ENCODE results near the gene CLC.
"Not testable (repeated sequence)": the region's sequence is repeated elsewhere in the genome, so short reads cannot be mapped to it uniquely, and the experiment has no call there.

Gene CLC

DNA sequence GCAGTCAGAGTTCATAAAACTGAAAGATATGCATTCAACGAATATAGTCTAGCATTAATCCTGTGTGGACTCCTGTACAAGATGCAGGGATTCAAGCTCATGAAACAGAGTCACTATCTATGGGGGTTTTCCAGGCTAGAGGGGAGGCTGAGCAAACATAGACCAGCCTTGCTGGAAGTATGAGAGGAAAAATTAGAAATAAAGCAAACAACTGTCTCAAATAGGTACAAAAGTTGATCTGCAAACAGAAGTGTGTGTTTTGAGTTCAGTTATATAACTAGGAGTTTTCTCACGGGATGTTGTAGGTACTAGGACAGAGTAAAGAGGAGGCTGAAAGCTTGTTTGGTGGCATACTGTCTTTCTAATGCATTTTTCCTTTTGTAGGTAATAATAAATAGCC lies 42.1 kb downstream of the CLC start:
- no peaks in the 10 kb centered on the region; the same call in 1 of the 2 replicates for H3K27me3 ChIP-seq
- H3K4me3 ChIP-seq (ENCODE audit: low read depth, low read length) = no peak overlapping the region
- no peaks in the 10 kb centered on the region for H3K9me3 ChIP-seq
- no peak for DNase-seq
- no peaks in the 10 kb centered on the region for H3K4me1 ChIP-seq
- no peak for TF ChIP-seq CTCF (IDR thresholded peaks at IDR 0.05; ENCODE audit: low read depth, low read length)
- no peaks in the 10 kb centered on the region for H3K36me3 ChIP-seq

- no peaks in the 10 kb centered on the region for H3K9me3 ChIP-seq
- no peaks in the 10 kb centered on the region for H3K36me3 ChIP-seq
- H3K4me3 ChIP-seq (ENCODE audit: low read depth, low read length) = no peak overlapping the region
- no peaks in the 10 kb centered on the region for H3K4me1 ChIP-seq
- no peaks in the 10 kb centered on the region; the same call in 1 of the 2 replicates for H3K27me3 ChIP-seq
- no peak for DNase-seq
- no peak for TF ChIP-seq CTCF (IDR thresholded peaks at IDR 0.05; ENCODE audit: low read depth, low read length)
Observed at GRCh38 chr19:39692822-39693221, 45.0 kb downstream of the CLC start.

DNA sequence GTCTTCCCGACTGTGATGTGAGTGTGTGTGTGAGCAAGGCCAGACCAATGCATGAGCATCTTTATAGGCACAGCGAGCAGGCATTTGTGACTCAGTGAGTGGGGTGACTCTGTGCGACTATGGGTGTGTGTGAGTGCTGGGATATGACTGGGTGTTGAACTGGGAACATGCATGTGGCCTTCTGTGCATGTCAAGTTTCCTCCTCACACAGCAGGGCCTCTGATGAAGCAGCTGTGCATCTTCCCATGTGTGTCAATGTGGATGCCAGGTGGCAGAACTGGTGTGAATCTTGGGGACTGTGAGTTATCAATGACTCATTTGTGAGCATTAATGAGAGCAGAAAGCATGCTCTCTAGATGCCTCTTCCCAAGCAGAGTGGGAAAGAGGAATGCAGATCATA lies 45.7 kb downstream of the CLC start:
- Histone ChIP-seq H3K4me3 (ENCODE audit: low read depth, low read length) (no peak overlapping the region), H3K36me3 (no peaks in the 10 kb centered on the region), H3K4me1 (no peaks in the 10 kb centered on the region), H3K27me3 (no peaks in the 10 kb centered on the region; the same call in 1 of the 2 replicates), H3K9me3 (no peaks in the 10 kb centered on the region)
- no peak for TF ChIP-seq CTCF (IDR thresholded peaks at IDR 0.05; ENCODE audit: low read depth, low read length)
- no peak for DNase-seq

GRCh38 chr19:39688637-39689036 lies 49.2 kb downstream of the CLC start:
- peaks cover 27% of the 10 kb centered on the region for H3K27me3 ChIP-seq
- DNase-seq; H3K4me1 ChIP-seq; H3K9me3 ChIP-seq; H3K36me3 ChIP-seq; H3K4me3 ChIP-seq (ENCODE audit: low read depth, low read length): not testable (repeated sequence)

DNA sequence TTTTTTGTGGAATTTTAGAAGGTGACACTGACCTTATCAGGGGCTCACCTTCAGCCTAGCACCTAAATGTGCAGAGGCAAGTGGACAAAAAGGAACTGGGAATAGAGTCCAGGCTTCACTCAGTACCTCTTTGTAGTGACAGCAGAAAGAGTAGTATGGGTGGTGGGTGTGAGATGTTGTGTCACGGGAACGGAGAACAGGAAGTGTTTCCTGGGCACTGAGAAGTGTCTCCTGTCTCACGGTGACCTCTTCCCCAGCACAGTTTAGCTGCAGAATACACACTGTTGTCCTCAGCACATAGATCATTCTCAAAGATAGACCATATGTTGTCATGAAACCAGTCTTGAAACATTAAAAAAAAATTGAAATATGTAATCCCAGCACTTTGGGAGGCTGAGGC lies 51.1 kb downstream of the CLC start:
- Histone ChIP-seq H3K4me3 (ENCODE audit: low read depth, low read length) (no peak overlapping the region), H3K9me3 (no peaks in the 10 kb centered on the region), H3K4me1 (no peaks in the 10 kb centered on the region), H3K27me3 (peaks cover 30% of the 10 kb centered on the region), H3K36me3 (no peaks in the 10 kb centered on the region)
- TF ChIP-seq CTCF (IDR thresholded peaks at IDR 0.05; ENCODE audit: low read depth, low read length) = no peak
- no peak for DNase-seq

DNA sequence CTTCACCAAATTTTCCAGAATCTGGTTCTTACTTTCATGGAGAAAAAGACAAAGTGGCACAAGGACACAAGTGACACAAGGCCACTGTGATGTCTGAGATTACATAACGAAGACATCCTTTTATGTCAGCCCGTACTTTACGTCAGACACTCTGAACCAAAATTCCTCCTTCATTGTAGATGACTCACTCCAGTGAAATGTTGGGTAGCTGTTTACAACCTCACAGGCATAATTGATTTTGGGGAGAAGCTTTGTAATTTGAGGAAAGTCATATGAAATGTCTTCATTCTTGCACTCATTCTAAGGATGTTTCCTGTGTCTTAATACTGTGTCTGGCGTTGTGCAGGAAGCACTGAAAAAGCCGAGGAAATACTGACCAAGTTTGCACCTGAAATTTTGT lies 53.6 kb downstream of the CLC start:
- TF ChIP-seq CTCF (IDR thresholded peaks at IDR 0.05; ENCODE audit: low read depth, low read length) = no peak
- Histone ChIP-seq H3K36me3 (no peaks in the 10 kb centered on the region), H3K4me3 (ENCODE audit: low read depth, low read length) (no peak overlapping the region), H3K4me1 (no peaks in the 10 kb centered on the region), H3K27me3 (peaks cover 43% of the 10 kb centered on the region), H3K9me3 (no peaks in the 10 kb centered on the region)
- DNase-seq = no peak

DNA sequence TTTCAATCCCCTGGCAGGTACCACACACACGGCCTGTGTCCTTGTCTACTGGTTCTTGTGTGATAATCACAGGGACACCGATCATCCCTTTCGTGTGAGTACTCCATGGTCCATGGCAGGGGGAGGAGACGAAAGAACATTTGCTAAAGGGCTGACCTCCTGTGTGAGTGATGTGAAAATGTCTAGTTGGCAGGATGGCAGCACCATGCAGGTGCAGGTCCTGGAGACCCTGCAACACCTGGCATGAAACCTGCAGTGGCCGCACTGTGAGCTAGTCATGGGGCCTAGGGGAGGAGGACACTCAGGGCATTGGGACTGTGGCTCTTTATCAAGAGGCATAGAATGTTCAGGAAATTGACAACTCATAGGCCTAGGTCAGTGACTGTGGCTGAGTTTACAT lies 56.4 kb downstream of the CLC start:
- Histone ChIP-seq H3K4me1 (no peaks in the 10 kb centered on the region), H3K27me3 (peaks cover 62% of the 10 kb centered on the region), H3K4me3 (ENCODE audit: low read depth, low read length) (no peak overlapping the region), H3K36me3 (no peaks in the 10 kb centered on the region), H3K9me3 (no peaks in the 10 kb centered on the region)
- no peak for TF ChIP-seq CTCF (IDR thresholded peaks at IDR 0.05; ENCODE audit: low read depth, low read length)
- DNase-seq = no peak

Measured in BE2C (cell line).